Measurements from ENCODE around the gene HPCAL1. TPM values are rescaled to one million over a fixed set of nuclear protein-coding genes. Genes with fewer than 3 reads are reported as not detected.

Gene HPCAL1
- total and polyA plus RNA-seq, 2 of the 4 experiments (the other 2 are of a cell fraction) = 8.2 to 33.7 TPM

GRCh38 chr2:10320933-10321332 is 18.2 kb downstream of the HPCAL1 start:
- Histone ChIP-seq H2AK5ac (ENCODE audit: low read depth, low read length) (no peak overlapping the region), H3K23ac (ENCODE audit: low read depth, low read length) (no peak overlapping the region), H3K4ac (ENCODE audit: low read depth, low read length) (no peak overlapping the region), H2BK15ac (ENCODE audit: low read depth, low read length) (no peak overlapping the region), H3K9ac (ENCODE audit: low read depth, low read length) (no peak overlapping the region), H3K9me3 (ENCODE audit: control insufficient read depth, insufficient read depth, low read length) (no peaks in the 10 kb centered on the region), H3K36me3 (ENCODE audit: control insufficient read depth, insufficient read depth, low read length) (no peaks in the 10 kb centered on the region; the same call in 1 of the 2 replicates), H4K91ac (ENCODE audit: insufficient read depth, low read depth, low read length) (no peak overlapping the region), H4K8ac (ENCODE audit: low read depth in 2 of 2, low read length in 2 of 2) (no peak overlapping the region), H3K79me1 (ENCODE audit: low read depth in 1 of 2, low read length in 2 of 2) (peaks cover 15 to 30% of the 10 kb centered on the region in 2 experiments), H3K18ac (ENCODE audit: low read depth, low read length) (no peak overlapping the region), H3K4me1 (ENCODE audit: control insufficient read depth, insufficient read depth, low read length) (no peaks in the 10 kb centered on the region; the same call in 1 of the 2 replicates), H3K9me1 (ENCODE audit: insufficient read depth, low read length) (no peaks in the 10 kb centered on the region; the same call in 1 of the 2 replicates), H3K56ac (ENCODE audit: extremely low read depth, insufficient read depth, low read length) (no peak overlapping the region), H3K14ac (replicated peaks; ENCODE audit: low read depth, low read length) (no peak overlapping the region), H3K4me2 (ENCODE audit: low read depth, low read length) (no peak overlapping the region), H2AK9ac (replicated peaks; ENCODE audit: low read depth, low read length, poor library complexity) (no peak overlapping the region), H3K27me3 (ENCODE audit: control insufficient read depth, insufficient read depth, low read length) (no peaks in the 10 kb centered on the region), H3K4me3 (ENCODE audit: insufficient read depth, low read depth, low read length) (no peak overlapping the region), H2BK5ac (ENCODE audit: low read depth, low read length, poor library complexity, severe bottlenecking) (no peak overlapping the region), H2AFZ (replicated peaks; ENCODE audit: low read length, poor library complexity) (no peak overlapping the region), H2BK120ac (ENCODE audit: low read depth, low read length) (no peak overlapping the region), H4K5ac (ENCODE audit: low read depth, low read length) (no peak overlapping the region), H3K27ac (ENCODE audit: insufficient read depth, low read length) (no peak overlapping the region), H2BK20ac (ENCODE audit: low read depth, low read length) (no peak overlapping the region), H4K20me1 (ENCODE audit: insufficient read depth, low read length) (peaks cover 4% of the 10 kb centered on the region)
- DNase-seq (no peak), ATAC-seq (ENCODE audit: low read depth) (no peak)
- dilution Hi-C loops (cut with HindIII; ENCODE audit: low sequenced_read_pairs, unreplicated experiment) (no loop called here), in situ Hi-C loops (cut with MboI; ENCODE audit: low sequenced_read_pairs) (no loop called here), intact Hi-C loops (cut with micrococcal nuclease) (no loop called here)
- 91% methylated on average over 5 of the region's 9 CpGs; no CpG with 5 or more reads in 1 of the 2 experiments for WGBS, 2 experiments (ENCODE audit: extremely low coverage in 2 of 2, insufficient read length in 1 of 2)
- CTCF ChIA-PET = no interaction called here
- TF ChIP-seq MXI1 (IDR thresholded peaks at IDR 0.05; ENCODE audit: borderline replicate concordance, low read depth, low read length) (no peak), RCOR1 (IDR thresholded peaks at IDR 0.05; ENCODE audit: insufficient replicate concordance, low read length) (no peak), CHD1 (IDR thresholded peaks at IDR 0.05; ENCODE audit: low read depth, low read length) (no peak), MAZ (IDR thresholded peaks at IDR 0.05; ENCODE audit: borderline replicate concordance, low read depth, low read length) (no peak), RAD21 (IDR thresholded peaks at IDR 0.05; ENCODE audit: low read length) (no peak), SMC3 (IDR thresholded peaks at IDR 0.05; ENCODE audit: low read depth, low read length) (no peak), USF2 (IDR thresholded peaks at IDR 0.05; ENCODE audit: low read depth, low read length) (no peak), CEBPB (IDR thresholded peaks at IDR 0.05; ENCODE audit: low read depth, low read length) (no peak)
- POLR2A ChIA-PET (ENCODE audit: unreplicated experiment) = no interaction called here
- no TSS peak for BruUV-seq (replicated peaks)
